Measurements from ENCODE around the gene DPF3. TPM values are rescaled to one million over a fixed set of nuclear protein-coding genes. Genes with fewer than 3 reads are reported as not detected.

Gene DPF3
- total and polyA plus RNA-seq, 9 of the 15 experiments (the other 6 are each of a cell fraction or from before 2014, with no cell fraction given), result 0.21 to 4.9 (median 1.2) TPM

DNA sequence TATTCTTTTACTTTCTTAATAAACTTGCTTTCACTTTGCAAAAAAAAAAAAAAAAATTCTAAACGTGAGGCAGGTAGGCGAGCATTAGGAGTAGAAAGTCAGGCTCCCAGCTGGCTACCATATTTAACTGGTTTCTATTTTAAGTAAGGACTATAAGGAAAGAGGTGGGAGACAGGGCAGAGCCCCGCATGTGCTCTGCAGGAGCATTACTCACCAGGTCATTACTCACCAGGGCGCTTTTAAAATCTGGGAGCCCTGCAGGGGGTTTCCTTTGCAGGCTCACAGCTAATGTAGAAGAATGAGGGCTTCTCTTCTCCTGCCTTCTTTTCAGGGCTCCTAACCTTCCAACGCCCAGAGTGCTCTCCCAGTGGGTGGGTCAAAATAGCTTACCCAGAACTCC lies 14.0 kb upstream of the DPF3 start (continued):
- TF ChIP-seq, protein P1, sequence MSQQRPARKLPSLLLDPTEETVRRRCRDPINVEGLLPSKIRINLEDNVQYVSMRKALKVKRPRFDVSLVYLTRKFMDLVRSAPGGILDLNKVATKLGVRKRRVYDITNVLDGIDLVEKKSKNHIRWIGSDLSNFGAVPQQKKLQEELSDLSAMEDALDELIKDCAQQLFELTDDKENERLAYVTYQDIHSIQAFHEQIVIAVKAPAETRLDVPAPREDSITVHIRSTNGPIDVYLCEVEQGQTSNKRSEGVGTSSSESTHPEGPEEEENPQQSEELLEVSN (IDR thresholded peaks at IDR 0.05; ENCODE audit: borderline replicate concordance in 1 of 2, extremely low read depth in 1 of 2, insufficient read depth in 1 of 2, insufficient read length in 1 of 2, low read depth in 1 of 2, low read length in 1 of 2, poor library complexity in 1 of 2, severe bottlenecking in 1 of 2), result peak in 1 of 2 experiments; percentile 47
- TF ChIP-seq SAP30 (IDR thresholded peaks at IDR 0.05; ENCODE audit: borderline replicate concordance, insufficient read depth, low read depth, low read length, poor library complexity, severe bottlenecking) (no peak), POLR2AphosphoS5 (IDR thresholded peaks at IDR 0.05; ENCODE audit: control insufficient read depth, insufficient read depth, low read depth, low read length) (peak; percentile 46; the same call in 1 of the 2 replicates), YBX1 (IDR thresholded peaks at IDR 0.05) (no peak), ZNF778 (CRISPR knock-in tag; IDR thresholded peaks at IDR 0.05) (no peak), TRIM28 (IDR thresholded peaks at IDR 0.05) (no peak)
- TF ChIP-seq, protein P2, sequence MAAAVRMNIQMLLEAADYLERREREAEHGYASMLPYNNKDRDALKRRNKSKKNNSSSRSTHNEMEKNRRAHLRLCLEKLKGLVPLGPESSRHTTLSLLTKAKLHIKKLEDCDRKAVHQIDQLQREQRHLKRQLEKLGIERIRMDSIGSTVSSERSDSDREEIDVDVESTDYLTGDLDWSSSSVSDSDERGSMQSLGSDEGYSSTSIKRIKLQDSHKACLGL (CRISPR knock-in tag; IDR thresholded peaks at IDR 0.05; ENCODE audit: borderline replicate concordance, poor library complexity, severe bottlenecking), result no peak

DNA sequence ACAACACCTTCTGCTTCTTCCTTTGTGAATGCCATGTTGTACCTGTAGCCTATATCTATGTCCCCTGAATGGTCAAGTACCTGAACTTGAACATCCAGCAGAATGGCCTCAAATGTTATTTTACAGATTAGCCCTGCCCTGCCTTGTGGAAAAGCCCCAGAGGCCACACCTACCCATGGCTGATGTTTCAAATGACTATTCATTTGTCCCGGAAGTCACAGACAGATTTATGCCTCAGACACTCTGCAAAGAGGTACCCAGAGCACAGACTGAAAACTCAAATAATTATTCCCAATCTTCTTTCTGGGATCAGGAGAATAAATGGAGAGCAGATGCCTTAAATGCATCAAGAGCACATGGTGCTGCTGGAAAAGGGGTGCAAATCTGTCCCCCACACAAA lies 13.0 kb upstream of the DPF3 start:
- Histone ChIP-seq H3K27me3 (ENCODE audit: control insufficient read depth in 2 of 2, insufficient read depth in 2 of 2, low read length in 2 of 2) (no peaks in the 10 kb centered on the region), H3K4me1 (replicated peaks in 1 of 2; ENCODE audit: control insufficient read depth in 2 of 2, insufficient read depth in 2 of 2, low read length in 2 of 2) (peaks cover 9 to 26% of the 10 kb centered on the region in 2 experiments), H3K36me3 (ENCODE audit: control insufficient read depth, insufficient read depth, low read length) (no peaks in the 10 kb centered on the region), H3K79me2 (ENCODE audit: control insufficient read depth, insufficient read depth, low read length) (no peaks in the 10 kb centered on the region), H4K20me1 (replicated peaks; ENCODE audit: control insufficient read depth, insufficient read depth, low read length) (no peaks in the 10 kb centered on the region), H3K9ac (ENCODE audit: insufficient read depth in 1 of 2, low read depth in 2 of 2, low read length in 2 of 2) (peak overlapping the region; percentile 65 to 82), H2AFZ (ENCODE audit: low read depth, low read length) (peak overlapping the region; percentile 83), H3K9me1 (ENCODE audit: control insufficient read depth, insufficient read depth, low read length) (no peaks in the 10 kb centered on the region), H3K9me3 (replicated peaks; ENCODE audit: control insufficient read depth, insufficient read depth, low read depth, low read length) (no peaks in the 10 kb centered on the region), H3K4me2 (ENCODE audit: insufficient read depth, low read length) (peak overlapping the region; percentile 53), H3K4me3 (no peak overlapping the region), H3K27ac (ENCODE audit: extremely low read depth, low read depth, low read length) (peak overlapping the region; percentile 92)
- FAIRE-seq (no peak), DNase-seq (ENCODE audit: extremely low read depth in 1 of 4, low spot score in 3 of 4) (peak in 2 of 4 experiments; percentile 43 to 62), ATAC-seq (peak; percentile 80)
- ChIA-PET POLR2A (no interaction called here), CTCF (ENCODE audit: low intra/inter-chr PET ratio) (interaction anchor here (0.6 kb wide), 1 partner anchor 240 kb away, joined by 3 read pairs; no protein-coding TSS in a partner anchor)
- BruUV-seq (replicated peaks), result no TSS peak
- in situ Hi-C loops (cut with MboI) (loop anchor here (5.0 kb wide), 1 partner anchor 395 kb away; no protein-coding TSS in a partner anchor), intact Hi-C loops (cut with micrococcal nuclease) (loop anchor here (10.0 kb wide), 1 partner anchor 172 kb away; no protein-coding TSS in a partner anchor)
- 0% methylated on average over 1 of the region's 1 CpG for WGBS (ENCODE audit: insufficient coverage, low coverage, missing lambda C conversion rate)
- TF ChIP-seq ZNF764 (CRISPR knock-in tag; IDR thresholded peaks at IDR 0.05; ENCODE audit: low read depth) (no peak), ZNF146 (CRISPR knock-in tag; IDR thresholded peaks at IDR 0.05; ENCODE audit: unreplicated experiment) (no peak), PHF8 (IDR thresholded peaks at IDR 0.05; ENCODE audit: borderline replicate concordance, low read length) (peak; percentile 24; the same call in 1 of the 2 replicates), MEIS2 (IDR thresholded peaks at IDR 0.05; ENCODE audit: partially characterized antibody) (peak; percentile 93), STAG1 (CRISPR knock-in tag; IDR thresholded peaks at IDR 0.05; ENCODE audit: borderline replicate concordance) (no peak), MAFF (IDR thresholded peaks at IDR 0.05; ENCODE audit: low read length) (no peak), ADNP (tag; IDR thresholded peaks at IDR 0.05) (0 out of 2 replicates have a peak, but pooled peaks have one; percentile 14), SP1 (CRISPR knock-in tag; IDR thresholded peaks at IDR 0.05) (0 out of 2 replicates have a peak, but pooled peaks have one; percentile 9)
- TF ChIP-seq, protein P3, sequence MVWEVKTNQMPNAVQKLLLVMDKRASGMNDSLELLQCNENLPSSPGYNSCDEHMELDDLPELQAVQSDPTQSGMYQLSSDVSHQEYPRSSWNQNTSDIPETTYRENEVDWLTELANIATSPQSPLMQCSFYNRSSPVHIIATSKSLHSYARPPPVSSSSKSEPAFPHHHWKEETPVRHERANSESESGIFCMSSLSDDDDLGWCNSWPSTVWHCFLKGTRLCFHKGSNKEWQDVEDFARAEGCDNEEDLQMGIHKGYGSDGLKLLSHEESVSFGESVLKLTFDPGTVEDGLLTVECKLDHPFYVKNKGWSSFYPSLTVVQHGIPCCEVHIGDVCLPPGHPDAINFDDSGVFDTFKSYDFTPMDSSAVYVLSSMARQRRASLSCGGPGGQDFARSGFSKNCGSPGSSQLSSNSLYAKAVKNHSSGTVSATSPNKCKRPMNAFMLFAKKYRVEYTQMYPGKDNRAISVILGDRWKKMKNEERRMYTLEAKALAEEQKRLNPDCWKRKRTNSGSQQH (CRISPR knock-in tag; IDR thresholded peaks at IDR 0.05), result no peak
- TF ChIP-seq, protein P4, sequence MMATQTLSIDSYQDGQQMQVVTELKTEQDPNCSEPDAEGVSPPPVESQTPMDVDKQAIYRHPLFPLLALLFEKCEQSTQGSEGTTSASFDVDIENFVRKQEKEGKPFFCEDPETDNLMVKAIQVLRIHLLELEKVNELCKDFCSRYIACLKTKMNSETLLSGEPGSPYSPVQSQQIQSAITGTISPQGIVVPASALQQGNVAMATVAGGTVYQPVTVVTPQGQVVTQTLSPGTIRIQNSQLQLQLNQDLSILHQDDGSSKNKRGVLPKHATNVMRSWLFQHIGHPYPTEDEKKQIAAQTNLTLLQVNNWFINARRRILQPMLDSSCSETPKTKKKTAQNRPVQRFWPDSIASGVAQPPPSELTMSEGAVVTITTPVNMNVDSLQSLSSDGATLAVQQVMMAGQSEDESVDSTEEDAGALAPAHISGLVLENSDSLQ (IDR thresholded peaks at IDR 0.05), result peak; percentile 64

Data from K562 (cell line).